ENCODE measurements around the gene ELL3.
A peak's percentile ranks its signal among the peaks of the same experiment; 100 is the strongest.
"Not testable (repeated sequence)": the region's sequence is repeated elsewhere in the genome, so short reads cannot be mapped to it uniquely, and the experiment has no call there.

Gene ELL3

DNA sequence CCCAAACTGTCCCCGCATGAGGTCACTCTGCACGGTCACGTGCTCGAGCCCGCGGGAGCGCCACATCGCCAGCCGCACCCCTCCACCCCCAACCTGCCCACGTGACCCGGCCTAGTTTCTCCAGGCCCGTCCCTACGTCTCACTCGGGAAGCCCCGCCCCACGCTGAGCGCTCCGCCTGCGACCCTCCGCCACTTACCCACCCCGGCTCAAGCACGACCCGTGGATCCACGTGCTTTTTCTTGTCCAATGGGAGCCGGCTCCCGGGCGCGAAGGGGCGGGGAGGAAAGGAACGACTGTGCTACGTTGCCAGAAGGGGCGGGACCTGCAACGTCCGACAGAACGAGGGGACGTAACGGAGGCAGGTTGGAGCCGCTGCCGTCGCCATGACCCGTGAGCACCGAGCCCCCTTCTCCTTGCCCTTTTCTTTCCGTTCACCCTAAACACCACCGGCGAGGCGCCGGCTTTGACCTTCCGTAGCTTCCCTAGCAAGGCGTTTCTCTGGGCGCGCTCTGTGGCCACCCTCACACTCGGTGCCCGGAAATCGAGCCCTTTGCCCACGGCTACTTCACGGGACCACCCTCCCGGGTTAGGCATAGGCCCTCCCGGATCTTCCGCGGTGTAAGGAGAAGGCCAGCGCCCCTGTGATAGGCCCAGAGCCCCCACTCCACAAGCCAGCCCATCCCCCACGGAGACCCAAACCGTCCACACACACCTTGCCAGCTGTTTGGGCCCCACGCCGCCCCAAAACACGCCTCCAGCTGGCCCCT is 15.4 kb upstream of the ELL3 start, which contains the start of gene SERF2:
TSS of gene SERF2 (plus strand) at position 328 of the 768 bp plus-strand sequence. CDS start at position 385, 57 bp downstream.
- DNase-seq, result peak; percentile 100

DNA sequence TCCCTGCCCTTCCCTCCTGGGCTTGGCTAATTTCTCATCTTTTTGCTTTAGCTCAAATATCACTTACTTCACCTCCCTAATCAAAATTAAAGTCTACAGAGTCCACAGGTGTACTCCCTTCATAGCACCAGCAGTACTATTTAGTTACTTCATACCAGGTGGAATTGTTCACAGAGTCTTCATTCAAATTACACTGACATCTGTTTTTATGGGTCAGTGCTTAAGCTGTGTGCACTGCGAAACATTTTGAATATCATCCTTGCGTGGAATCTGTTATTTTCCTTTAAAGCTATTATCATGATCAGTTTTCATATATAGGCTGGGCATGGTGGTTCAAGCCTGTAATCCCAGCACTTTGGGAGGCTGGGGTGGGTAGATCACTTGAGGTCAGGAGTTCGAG is 12.6 kb upstream of the ELL3 start:
- no peak for DNase-seq

GRCh38 chr15:43779016-43779415 is 2.2 kb upstream of the ELL3 start:
- DNase-seq, result no peak

GRCh38 chr15:43777267-43777914 is 625 bp upstream of the ELL3 start:
- peak; percentile 91 for DNase-seq

DNA sequence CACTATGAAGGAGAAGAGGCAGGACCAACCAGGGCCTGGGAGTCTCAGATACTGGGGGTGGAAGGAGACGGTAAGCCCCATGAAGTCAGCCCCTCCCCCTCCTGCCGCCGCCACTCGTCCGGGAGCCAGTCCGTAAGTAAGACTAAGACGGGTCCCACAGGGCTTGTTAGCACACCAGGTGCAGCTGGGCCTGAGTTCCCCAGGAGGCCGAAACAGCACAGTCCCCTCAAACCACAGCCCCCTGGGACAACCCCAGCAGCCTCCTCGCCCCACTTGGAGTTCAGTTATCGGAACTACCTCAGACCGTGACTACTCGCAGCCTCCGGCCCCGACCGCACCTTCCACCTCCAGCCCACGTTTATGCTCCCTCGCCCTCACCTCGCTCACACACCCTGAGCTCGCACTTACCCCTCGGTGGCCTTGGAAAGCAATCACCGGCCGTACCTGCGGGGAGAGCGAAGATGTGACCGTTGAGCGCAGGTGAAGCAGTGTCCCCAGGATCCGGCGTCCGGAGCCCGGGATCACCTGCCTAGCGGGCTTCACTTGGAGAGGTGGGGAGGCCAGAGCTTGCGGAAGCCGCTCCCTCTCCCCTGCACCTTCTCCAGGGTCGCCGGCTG is 557 bp downstream of the ELL3 start:
- DNase-seq, result peak; percentile 22

DNA sequence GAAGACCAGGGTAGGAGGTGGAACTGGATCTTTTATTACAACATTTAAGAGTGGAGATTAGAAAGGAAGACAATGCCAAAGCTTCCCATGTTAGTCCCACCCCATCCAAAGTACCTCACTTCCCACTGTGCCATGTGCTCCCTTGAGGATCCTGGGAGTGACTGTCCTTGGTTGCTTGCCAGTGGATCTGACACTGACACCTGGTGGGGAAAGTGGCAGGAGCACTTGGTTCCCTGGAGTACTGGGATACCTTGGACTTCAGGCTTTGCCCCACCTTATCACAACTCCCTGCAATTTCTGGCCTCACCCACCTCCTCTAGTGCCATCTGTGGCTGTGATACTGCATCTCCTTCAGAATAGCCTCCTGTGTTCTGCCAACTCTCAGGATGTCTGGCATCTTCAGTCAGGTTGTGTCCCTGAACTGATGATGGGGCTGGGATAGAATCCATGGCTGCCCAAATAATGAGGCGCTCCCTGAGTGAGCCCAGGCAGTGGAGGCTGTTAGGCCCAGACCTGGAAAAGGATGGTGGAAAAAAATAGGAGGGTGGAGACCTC is 1.3 kb downstream of the ELL3 start:
- no peak for DNase-seq

- DNase-seq, result no peak
Measured at GRCh38 chr15:43774062-43774461, 2.7 kb downstream of the ELL3 start.

GRCh38 chr15:43772624-43773023 is 4.1 kb downstream of the ELL3 start:
- DNase-seq, result no peak

DNA sequence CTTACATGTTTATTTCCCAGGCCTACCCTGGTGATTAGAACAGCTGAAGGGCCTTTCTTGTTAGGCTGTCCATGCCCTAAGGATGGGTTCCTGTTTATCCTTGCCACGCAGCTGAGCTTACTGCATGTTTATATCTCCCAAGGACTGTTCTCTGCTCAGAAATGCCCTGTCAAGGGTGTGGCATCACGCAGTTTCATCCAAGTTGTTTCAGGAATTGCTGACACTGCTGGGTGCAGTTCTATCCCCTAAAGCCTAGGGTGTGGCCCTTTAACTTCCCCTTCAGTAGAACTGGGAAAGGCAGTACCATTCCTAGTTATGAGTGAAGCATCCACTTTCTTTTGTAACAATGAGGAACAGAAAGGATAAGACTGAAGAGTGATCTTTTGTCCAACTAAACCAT is 5.0 kb downstream of the ELL3 start:
- no peak for DNase-seq

DNA sequence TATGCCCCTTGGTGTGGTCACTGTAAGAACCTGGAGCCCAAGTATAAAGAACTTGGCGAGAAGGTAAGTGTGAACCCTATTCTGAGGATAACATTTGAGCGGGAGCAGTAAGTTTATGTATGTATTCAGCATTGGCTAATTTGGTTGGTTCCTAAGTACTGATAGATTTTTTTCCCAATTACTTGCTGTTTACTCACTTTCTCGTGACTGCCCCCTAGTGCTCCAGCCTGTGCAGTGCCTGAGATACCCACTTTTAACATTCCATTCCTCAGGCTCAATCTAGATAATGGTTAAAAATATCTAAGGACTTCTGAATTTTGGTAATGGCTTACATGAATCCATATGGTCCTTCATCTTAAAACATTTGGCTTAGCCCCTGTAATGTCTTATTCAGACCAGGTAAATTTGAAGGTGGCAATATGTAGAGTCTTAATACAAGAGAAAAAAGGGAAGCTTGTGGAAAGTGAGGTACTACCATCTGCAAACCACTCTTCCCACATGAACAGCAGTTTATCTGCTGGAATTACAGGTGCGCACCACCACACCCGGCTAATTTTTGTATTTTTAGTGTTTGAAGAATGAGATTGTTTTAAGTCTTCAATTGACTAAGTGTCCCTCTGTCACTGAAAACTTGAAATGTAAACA is 7.1 kb downstream of the ELL3 start:
- peak; percentile 56 for DNase-seq

- no peak for DNase-seq
Measured at GRCh38 chr15:43763819-43764446, 12.8 kb downstream of the ELL3 start.

GRCh38 chr15:43762824-43763223 is 13.9 kb downstream of the ELL3 start:
- no peak for DNase-seq

GRCh38 chr15:43751885-43752284 is 24.9 kb downstream of the ELL3 start:
- DNase-seq, result no peak

- DNase-seq, result peak; percentile 56
Measured at GRCh38 chr15:43749690-43750345, 26.9 kb downstream of the ELL3 start.

- DNase-seq, result peak; percentile 8
Measured at GRCh38 chr15:43748376-43748775, 28.4 kb downstream of the ELL3 start.

GRCh38 chr15:43746903-43747309 is 29.9 kb downstream of the ELL3 start:
- not testable (repeated sequence) for DNase-seq

- peak; percentile 89 for DNase-seq
Measured at GRCh38 chr15:43746245-43746902, 30.4 kb downstream of the ELL3 start, which contains the start of gene PDIA3. Gene PDIA3 (plus strand): TSS chr15:43746438. CDS start chr15:43746540, 102 bp downstream.

GRCh38 chr15:43735416-43735815 is 41.4 kb downstream of the ELL3 start:
- no peak for DNase-seq

GRCh38 chr15:43728053-43728725 is 48.6 kb downstream of the ELL3 start:
- DNase-seq, result not testable (repeated sequence)

- DNase-seq, result not testable (repeated sequence)
Measured at GRCh38 chr15:43726306-43726705, 50.5 kb downstream of the ELL3 start.

GRCh38 chr15:43723151-43723550 is 53.6 kb downstream of the ELL3 start:
- DNase-seq, result no peak
